GM23248 (cell line): ENCODE results near the gene MYH7B. TPM values are rescaled to one million over a fixed set of nuclear protein-coding genes. Genes with fewer than 3 reads are reported as not detected.

Source experiments
- DNase-seq: peaks from one replicate; pipeline ENCODE4 v3.0.0-alpha.2; 2015
- H2AFZ ChIP-seq: fragments of 200-600 bp; sonication (generic); 2 replicates; pipeline ENCODE4 v1.6.1; 2016; ENCODE audit warnings: antibody characterized with exemption
- H3F3A ChIP-seq: fragments of 200-600 bp; sonication (generic); 2 replicates; pipeline ENCODE4 v1.6.1; 2016; ENCODE audit warnings: mild to moderate bottlenecking, antibody characterized with exemption, mixed run types; ENCODE audit not compliant: insufficient read depth
- H3K27ac ChIP-seq: fragments of 200-600 bp; sonication (generic); 2 replicates; pipeline ENCODE4 v1.5.1; 2016; ENCODE audit warnings: mild to moderate bottlenecking
- H3K27me3 ChIP-seq: fragments of 200-600 bp; sonication (generic); replicated peaks from 2 replicates; pipeline ENCODE4 v1.6.1; 2016; ENCODE audit warnings: mild to moderate bottlenecking; ENCODE audit not compliant: insufficient read depth
- H3K36me3 ChIP-seq: fragments of 200-600 bp; sonication (generic); 2 replicates; pipeline ENCODE4 v1.6.1; 2016; ENCODE audit warnings: low read depth, mild to moderate bottlenecking
- H3K4me1 ChIP-seq: fragments of 200-600 bp; sonication (generic); 2 replicates; pipeline ENCODE4 v1.6.1; 2016; ENCODE audit warnings: mild to moderate bottlenecking; ENCODE audit not compliant: insufficient read depth
- H3K4me2 ChIP-seq: fragments of 200-600 bp; sonication (generic); one replicate; pipeline ENCODE4 v1.6.1; 2016; ENCODE audit warnings: mild to moderate bottlenecking; ENCODE audit not compliant: unreplicated experiment
- H3K4me3 ChIP-seq: fragments of 200-600 bp; sonication (generic); 2 replicates; pipeline ENCODE4 v1.5.1; 2016; ENCODE audit warnings: mild to moderate bottlenecking
- H3K79me2 ChIP-seq: fragments of 200-600 bp; sonication (generic); 2 replicates; pipeline ENCODE4 v1.6.1; 2016; ENCODE audit warnings: mild to moderate bottlenecking; ENCODE audit not compliant: insufficient read depth
- H3K9ac ChIP-seq: fragments of 200-600 bp; sonication (generic); 2 replicates; pipeline ENCODE4 v1.6.1; 2016; ENCODE audit warnings: mild to moderate bottlenecking
- H3K9me2 ChIP-seq: fragments of 200-600 bp; sonication (generic); 2 replicates; pipeline ENCODE4 v1.6.1; 2016; ENCODE audit warnings: mixed run types, mild to moderate bottlenecking, moderate library complexity; ENCODE audit not compliant: insufficient read depth
- H3K9me3 ChIP-seq: fragments of 200-600 bp; sonication (generic); one replicate; pipeline ENCODE4 v1.6.1; 2017; ENCODE audit warnings: low read depth
- H4K20me1 ChIP-seq: fragments of 200-600 bp; sonication (generic); 2 replicates; pipeline ENCODE4 v1.6.0; 2016; ENCODE audit not compliant: insufficient read depth
- EZH2 ChIP-seq: fragments of 200-600 bp; sonication (generic); IDR thresholded peaks from 2 replicates; pipeline ENCODE4 v1.6.1; 2018; ENCODE audit warnings: antibody characterized with exemption, mild to moderate bottlenecking; ENCODE audit not compliant: insufficient read depth, poor library complexity, severe bottlenecking
- EZH2phosphoT487 ChIP-seq: fragments of 200-600 bp; sonication (generic); IDR thresholded peaks from 2 replicates; pipeline ENCODE4 v1.6.1; 2018; ENCODE audit warnings: antibody characterized with exemption, moderate library complexity, mild to moderate bottlenecking, low read depth; ENCODE audit not compliant: insufficient read depth
- WGBS, 2 experiments: methylation state at CpG; one replicate each; pipeline ENCODE4 v1.1.6; 2015 to 2017; ENCODE audit warnings: low lambda C conversion rate in 2 of 2, low coverage in 1 of 2; ENCODE audit errors: missing lambda C conversion rate in 2 of 2; 5-methylcytosine and 5-hydroxymethylcytosine counted together
- in situ Hi-C: fragments of 300-500 bp; cut with MboI; formaldehyde crosslinking; loops from 2 replicates; pipeline ENCODE4 v1.15.0; 2020
- polyA plus RNA-seq: library from polyadenylated mRNA; unstranded; fragments of >200 nt; fragmentation: Nextera tagmentation; extraction: Ambion mirVana; gene quantifications from 2 replicates; pipeline ENCODE4 v1.2.1, GENCODE V29; 2016
- total RNA-seq: library from RNA; depleted of rRNA; stranded (reverse); fragments of >200 nt; shearing (Covaris generic); gene quantifications from 2 replicates; pipeline ENCODE4 v1.2.3, GENCODE V29; 2014

The MYH7B gene
- total and polyA plus RNA-seq, 2 experiments from 2014 or later = 0.11 to 0.49 TPM

GRCh38 chr20:34996243-34997028 lies 40.8 kb downstream of the MYH7B start:
- H3K36me3 ChIP-seq = no peaks in the 10 kb centered on the region
- in situ Hi-C loops = no loop called here
- no peak for TF ChIP-seq EZH2
- TF ChIP-seq EZH2phosphoT487 = no peak
- H3F3A ChIP-seq = no peaks in the 10 kb centered on the region
- no peak overlapping the region for H3K9ac ChIP-seq
- DNase-seq = no peak
- no peaks in the 10 kb centered on the region for H3K27me3 ChIP-seq
- H3K9me3 ChIP-seq = no peaks in the 10 kb centered on the region
- no peak overlapping the region for H3K27ac ChIP-seq
- WGBS, 2 experiments = 96 to 97% methylated on average over 22 to 26 of the region's 26 CpGs
- H2AFZ ChIP-seq = no peak overlapping the region
- no peak overlapping the region for H3K4me2 ChIP-seq
- H3K4me1 ChIP-seq = no peaks in the 10 kb centered on the region
- H3K79me2 ChIP-seq = no peaks in the 10 kb centered on the region
- H4K20me1 ChIP-seq = no peaks in the 10 kb centered on the region
- H3K9me2 ChIP-seq = no peaks in the 10 kb centered on the region
- no peak overlapping the region for H3K4me3 ChIP-seq

GRCh38 chr20:34997131-34997561 lies 41.5 kb downstream of the MYH7B start:
- Histone ChIP-seq H3K4me3 (no peak overlapping the region), H3K4me2 (no peak overlapping the region), H3K9ac (no peak overlapping the region), H3K36me3 (no peaks in the 10 kb centered on the region; the same call in 1 of the 2 replicates), H3K4me1 (no peaks in the 10 kb centered on the region), H3K9me2 (no peaks in the 10 kb centered on the region), H3K27me3 (no peaks in the 10 kb centered on the region), H3K79me2 (no peaks in the 10 kb centered on the region), H2AFZ (no peak overlapping the region), H3K27ac (no peak overlapping the region), H3F3A (no peaks in the 10 kb centered on the region), H4K20me1 (no peaks in the 10 kb centered on the region), H3K9me3 (no peaks in the 10 kb centered on the region)
- in situ Hi-C loops = no loop called here
- WGBS, 2 experiments = 46 to 58% methylated on average over 20 to 39 of the region's 39 CpGs
- DNase-seq = no peak
- TF ChIP-seq EZH2phosphoT487 = no peak

DNA sequence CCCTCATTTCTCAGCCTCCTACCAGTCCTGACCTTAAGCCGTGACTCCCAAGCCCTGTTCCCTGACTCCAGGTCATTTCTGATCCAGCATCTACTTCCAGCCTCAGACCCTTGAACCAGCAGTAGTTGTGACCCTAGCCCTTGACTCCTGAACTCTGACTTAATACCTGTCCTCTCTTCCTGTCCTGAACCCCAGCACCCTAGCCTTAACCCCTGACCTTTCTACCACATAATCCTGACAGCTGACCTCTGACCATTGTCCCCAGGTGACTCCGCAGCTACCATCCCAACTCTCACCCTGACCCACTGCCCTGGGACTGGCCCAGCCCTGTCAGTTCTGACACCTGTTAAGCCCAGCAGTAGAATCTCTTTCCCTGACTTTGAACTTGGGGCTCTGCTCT lies 42.1 kb downstream of the MYH7B start:
- no peak for DNase-seq
- Histone ChIP-seq H3K9me3 (no peaks in the 10 kb centered on the region), H3K79me2 (no peaks in the 10 kb centered on the region), H3K4me1 (no peaks in the 10 kb centered on the region), H3K9me2 (no peaks in the 10 kb centered on the region), H3F3A (no peaks in the 10 kb centered on the region), H3K36me3 (no peaks in the 10 kb centered on the region; the same call in 1 of the 2 replicates), H2AFZ (no peak overlapping the region), H3K4me2 (no peak overlapping the region), H4K20me1 (no peaks in the 10 kb centered on the region), H3K27me3 (no peaks in the 10 kb centered on the region), H3K4me3 (no peak overlapping the region), H3K9ac (no peak overlapping the region), H3K27ac (no peak overlapping the region)
- WGBS, 2 experiments = 96 to 97% methylated on average over 2 of the region's 2 CpGs
- TF ChIP-seq EZH2 (no peak), EZH2phosphoT487 (no peak)
- in situ Hi-C loops = no loop called here

DNA sequence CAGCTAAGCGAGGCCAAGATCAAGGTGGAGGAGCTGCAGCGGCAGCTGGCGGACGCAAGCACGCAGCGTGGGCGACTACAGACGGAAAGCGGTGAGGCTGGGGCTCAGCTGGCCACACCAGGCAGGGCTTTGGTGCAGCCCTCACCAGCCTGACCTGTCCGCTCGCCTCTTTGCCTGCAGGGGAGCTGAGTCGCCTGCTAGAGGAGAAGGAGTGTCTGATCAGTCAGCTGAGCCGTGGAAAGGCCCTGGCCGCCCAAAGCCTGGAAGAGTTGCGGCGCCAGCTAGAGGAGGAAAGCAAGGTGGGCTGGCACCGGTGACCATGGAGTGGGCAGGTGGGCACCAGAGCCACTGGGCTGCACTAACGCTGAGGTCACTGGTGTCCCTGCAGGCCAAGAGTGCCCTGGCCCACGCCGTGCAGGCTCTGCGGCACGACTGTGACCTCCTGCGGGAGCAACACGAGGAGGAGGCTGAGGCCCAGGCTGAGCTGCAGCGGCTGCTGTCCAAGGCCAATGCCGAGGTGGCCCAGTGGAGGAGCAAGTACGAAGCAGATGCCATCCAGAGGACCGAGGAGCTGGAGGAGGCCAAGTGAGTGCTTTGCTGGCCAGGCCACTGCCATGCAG lies 42.8 kb downstream of the MYH7B start:
- no peak for DNase-seq
- Histone ChIP-seq H3K36me3 (no peaks in the 10 kb centered on the region; the same call in 1 of the 2 replicates), H3K9ac (no peak overlapping the region), H3K27me3 (no peaks in the 10 kb centered on the region), H3K27ac (no peak overlapping the region), H3K9me3 (no peaks in the 10 kb centered on the region), H3K9me2 (no peaks in the 10 kb centered on the region), H2AFZ (no peak overlapping the region), H4K20me1 (no peaks in the 10 kb centered on the region), H3K79me2 (no peaks in the 10 kb centered on the region), H3K4me3 (no peak overlapping the region), H3K4me2 (no peak overlapping the region), H3F3A (no peaks in the 10 kb centered on the region), H3K4me1 (no peaks in the 10 kb centered on the region)
- TF ChIP-seq EZH2 (no peak), EZH2phosphoT487 (no peak)
- in situ Hi-C loops = no loop called here
- 89 to 91% methylated on average over 27 to 28 of the region's 28 CpGs for WGBS, 2 experiments
